Loucy (cell line): Measurements from ENCODE around the gene RNF224.

ENCODE experiments used
- EZH2phosphoT487 ChIP-seq: fragments of 200-600 bp; IDR thresholded peaks from 2 replicates; pipeline ENCODE4 v1.6.1; 2018; ENCODE audit warnings: antibody characterized with exemption, mild to moderate bottlenecking, moderate library complexity, borderline replicate concordance
- TF ChIP-seq, protein P1 (sequence below): fragments of 200-600 bp; sonication (generic); conservative IDR thresholded peaks from 2 replicates; pipeline ENCODE4 v1.5.1; 2014; ENCODE audit warnings: mild to moderate bottlenecking, antibody characterized with exemption, low read length

DNA sequence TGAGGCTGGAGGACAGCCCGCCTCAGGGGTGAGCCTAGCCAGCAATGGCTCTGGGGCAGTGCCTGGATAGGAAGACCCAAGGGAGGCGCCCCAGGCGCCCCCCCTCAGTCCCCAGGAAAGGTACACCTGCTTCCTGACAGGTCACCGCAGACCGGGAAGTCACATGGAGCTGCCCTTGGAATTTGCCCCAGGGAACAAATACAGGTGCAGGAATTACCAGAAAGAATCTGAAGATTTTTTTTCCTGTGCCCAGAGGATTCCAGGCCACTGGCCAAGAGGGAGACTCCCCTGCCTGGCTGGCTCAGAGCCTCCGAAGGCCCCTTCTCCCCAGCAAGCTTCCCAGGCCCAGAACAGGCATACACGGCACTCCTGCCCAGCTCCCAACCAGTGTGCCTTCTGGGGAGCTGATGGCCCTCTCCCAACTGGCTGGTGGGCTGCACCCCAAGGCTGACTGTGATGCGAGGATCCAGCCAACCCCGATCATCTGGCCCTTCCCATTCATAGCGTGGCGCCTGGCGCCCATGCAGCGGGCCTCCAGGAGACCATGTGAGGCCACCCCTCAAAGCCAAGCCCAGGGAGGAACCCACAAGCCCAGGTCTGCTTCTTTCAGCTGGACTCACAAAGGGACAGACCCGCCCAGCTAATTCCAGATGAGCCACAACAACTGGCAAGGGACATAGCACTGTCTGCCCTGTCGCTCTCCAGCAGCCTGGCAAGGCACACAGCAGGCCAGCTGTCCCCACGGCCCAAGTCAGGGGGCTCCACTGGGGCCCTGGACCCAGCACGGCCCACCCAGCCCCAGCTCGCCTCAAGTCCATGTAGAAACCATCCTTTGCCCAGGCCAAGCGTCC, 29.0 kb upstream of the RNF224 start:
- TF ChIP-seq, protein P1, sequence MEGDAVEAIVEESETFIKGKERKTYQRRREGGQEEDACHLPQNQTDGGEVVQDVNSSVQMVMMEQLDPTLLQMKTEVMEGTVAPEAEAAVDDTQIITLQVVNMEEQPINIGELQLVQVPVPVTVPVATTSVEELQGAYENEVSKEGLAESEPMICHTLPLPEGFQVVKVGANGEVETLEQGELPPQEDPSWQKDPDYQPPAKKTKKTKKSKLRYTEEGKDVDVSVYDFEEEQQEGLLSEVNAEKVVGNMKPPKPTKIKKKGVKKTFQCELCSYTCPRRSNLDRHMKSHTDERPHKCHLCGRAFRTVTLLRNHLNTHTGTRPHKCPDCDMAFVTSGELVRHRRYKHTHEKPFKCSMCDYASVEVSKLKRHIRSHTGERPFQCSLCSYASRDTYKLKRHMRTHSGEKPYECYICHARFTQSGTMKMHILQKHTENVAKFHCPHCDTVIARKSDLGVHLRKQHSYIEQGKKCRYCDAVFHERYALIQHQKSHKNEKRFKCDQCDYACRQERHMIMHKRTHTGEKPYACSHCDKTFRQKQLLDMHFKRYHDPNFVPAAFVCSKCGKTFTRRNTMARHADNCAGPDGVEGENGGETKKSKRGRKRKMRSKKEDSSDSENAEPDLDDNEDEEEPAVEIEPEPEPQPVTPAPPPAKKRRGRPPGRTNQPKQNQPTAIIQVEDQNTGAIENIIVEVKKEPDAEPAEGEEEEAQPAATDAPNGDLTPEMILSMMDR = no peak
- no peak for TF ChIP-seq EZH2phosphoT487
